ENCODE results near the gene EXOG.

Gene EXOG

DNA sequence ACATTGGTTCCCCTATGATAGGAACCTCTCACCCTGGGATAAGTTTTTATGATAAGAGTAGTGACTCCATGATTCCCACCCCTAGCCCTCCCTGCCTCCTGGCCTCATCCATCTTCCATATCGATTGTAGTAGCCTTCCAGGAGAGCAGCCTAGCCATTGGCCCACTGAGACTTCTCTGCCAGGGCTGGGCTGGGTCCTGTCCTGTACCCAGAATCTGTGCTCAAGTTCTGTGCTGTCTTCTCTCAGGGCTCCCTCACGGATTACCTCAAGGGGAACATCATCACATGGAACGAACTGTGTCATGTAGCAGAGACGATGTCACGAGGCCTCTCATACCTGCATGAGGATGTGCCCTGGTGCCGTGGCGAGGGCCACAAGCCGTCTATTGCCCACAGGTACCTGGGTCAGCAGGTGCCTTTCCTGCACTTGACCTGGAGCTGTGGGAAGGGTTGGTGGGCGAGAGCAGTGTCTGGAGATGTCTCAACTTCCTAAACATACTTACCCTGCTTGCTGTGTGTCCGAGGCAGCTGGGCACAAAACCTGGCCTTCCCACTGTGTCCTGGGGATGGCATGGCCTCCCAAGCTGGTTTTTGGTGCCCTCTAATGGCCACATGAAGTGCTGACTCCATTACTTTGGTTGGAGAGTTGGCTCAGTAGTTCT, 16.6 kb upstream of the EXOG start:
- no peaks in the 10 kb centered on the region for H3K4me1 ChIP-seq (ENCODE audit: low read length)
- no peak overlapping the region for H3K4me3 ChIP-seq (ENCODE audit: low read length)
- peaks cover 13% of the 10 kb centered on the region for H3K79me2 ChIP-seq (ENCODE audit: low read length)
- no peak overlapping the region for H3K4me2 ChIP-seq (ENCODE audit: low read length)
- peaks cover 17% of the 10 kb centered on the region for H4K20me1 ChIP-seq (ENCODE audit: insufficient read depth, low read length)
- no peak overlapping the region for H3K9ac ChIP-seq (ENCODE audit: low read length)
- no peak for TF ChIP-seq EZH2phosphoT487 (IDR thresholded peaks at IDR 0.05; ENCODE audit: low read depth)
- TF ChIP-seq, protein P1, sequence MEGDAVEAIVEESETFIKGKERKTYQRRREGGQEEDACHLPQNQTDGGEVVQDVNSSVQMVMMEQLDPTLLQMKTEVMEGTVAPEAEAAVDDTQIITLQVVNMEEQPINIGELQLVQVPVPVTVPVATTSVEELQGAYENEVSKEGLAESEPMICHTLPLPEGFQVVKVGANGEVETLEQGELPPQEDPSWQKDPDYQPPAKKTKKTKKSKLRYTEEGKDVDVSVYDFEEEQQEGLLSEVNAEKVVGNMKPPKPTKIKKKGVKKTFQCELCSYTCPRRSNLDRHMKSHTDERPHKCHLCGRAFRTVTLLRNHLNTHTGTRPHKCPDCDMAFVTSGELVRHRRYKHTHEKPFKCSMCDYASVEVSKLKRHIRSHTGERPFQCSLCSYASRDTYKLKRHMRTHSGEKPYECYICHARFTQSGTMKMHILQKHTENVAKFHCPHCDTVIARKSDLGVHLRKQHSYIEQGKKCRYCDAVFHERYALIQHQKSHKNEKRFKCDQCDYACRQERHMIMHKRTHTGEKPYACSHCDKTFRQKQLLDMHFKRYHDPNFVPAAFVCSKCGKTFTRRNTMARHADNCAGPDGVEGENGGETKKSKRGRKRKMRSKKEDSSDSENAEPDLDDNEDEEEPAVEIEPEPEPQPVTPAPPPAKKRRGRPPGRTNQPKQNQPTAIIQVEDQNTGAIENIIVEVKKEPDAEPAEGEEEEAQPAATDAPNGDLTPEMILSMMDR (IDR thresholded peaks at IDR 0.05; ENCODE audit: low read depth, low read length), result peak; percentile 94
- H2AFZ ChIP-seq (ENCODE audit: low read depth, low read length), result no peak overlapping the region
- H3K27me3 ChIP-seq (ENCODE audit: low read depth, low read length), result no peaks in the 10 kb centered on the region
- peaks cover 29% of the 10 kb centered on the region for H3K36me3 ChIP-seq (replicated peaks; ENCODE audit: low read depth, low read length)
- no peak overlapping the region for H3K27ac ChIP-seq (ENCODE audit: low read length)
- H3K9me3 ChIP-seq (ENCODE audit: insufficient read depth, low read length), result no peaks in the 10 kb centered on the region

DNA sequence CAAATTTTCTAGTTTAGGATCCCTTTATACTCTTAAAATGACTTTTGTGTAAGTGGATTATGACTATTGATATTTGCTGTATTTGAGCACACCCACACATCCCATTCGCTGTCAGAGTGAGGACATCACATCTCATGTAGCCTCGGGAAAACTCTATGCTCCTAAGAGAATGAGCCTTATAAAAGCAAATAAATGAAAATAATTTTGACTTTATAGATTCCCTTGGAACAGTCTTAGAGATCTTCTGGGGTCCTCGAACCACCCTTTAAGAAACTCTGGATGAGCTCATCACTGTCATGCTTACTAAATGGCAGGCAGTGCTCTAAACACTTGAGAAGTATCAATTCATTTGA, 16.1 kb upstream of the EXOG start:
- no peak overlapping the region for H3K4me3 ChIP-seq (ENCODE audit: low read length)
- H3K9me3 ChIP-seq (ENCODE audit: insufficient read depth, low read length), result no peaks in the 10 kb centered on the region
- H3K4me1 ChIP-seq (ENCODE audit: low read length), result no peaks in the 10 kb centered on the region
- TF ChIP-seq, protein P1 (IDR thresholded peaks at IDR 0.05; ENCODE audit: low read depth, low read length), result no peak
- TF ChIP-seq EZH2phosphoT487 (IDR thresholded peaks at IDR 0.05; ENCODE audit: low read depth), result no peak
- H3K9ac ChIP-seq (ENCODE audit: low read length), result no peak overlapping the region
- H3K27me3 ChIP-seq (ENCODE audit: low read depth, low read length), result no peaks in the 10 kb centered on the region
- H3K4me2 ChIP-seq (ENCODE audit: low read length), result no peak overlapping the region
- H2AFZ ChIP-seq (ENCODE audit: low read depth, low read length), result no peak overlapping the region
- peaks cover 13% of the 10 kb centered on the region for H3K79me2 ChIP-seq (ENCODE audit: low read length)
- H3K36me3 ChIP-seq (replicated peaks; ENCODE audit: low read depth, low read length), result peaks cover 29% of the 10 kb centered on the region
- peaks cover 13% of the 10 kb centered on the region; the same call in 1 of the 2 replicates for H4K20me1 ChIP-seq (ENCODE audit: insufficient read depth, low read length)
- H3K27ac ChIP-seq (ENCODE audit: low read length), result no peak overlapping the region

DNA sequence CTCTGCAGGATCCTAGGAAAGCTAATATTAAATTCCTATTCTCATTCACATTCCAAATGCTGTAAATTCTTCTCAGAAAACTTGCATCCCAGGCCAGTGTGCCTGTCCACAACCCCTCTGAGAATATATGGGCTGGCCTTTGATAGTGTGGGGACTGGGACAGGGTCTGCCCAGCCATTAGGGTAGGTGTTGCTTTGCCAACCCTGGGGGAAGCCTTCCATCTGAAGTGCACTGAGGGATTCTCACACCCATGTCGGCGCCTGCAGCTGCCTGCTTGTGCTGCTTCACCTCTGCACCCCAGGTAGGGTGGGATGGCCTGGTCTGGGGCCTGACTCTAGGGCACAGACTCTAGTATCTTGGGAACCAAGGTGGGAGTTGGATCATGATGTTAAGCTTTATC, 15.2 kb upstream of the EXOG start:
- Histone ChIP-seq H2AFZ (ENCODE audit: low read depth, low read length) (no peak overlapping the region), H3K4me2 (ENCODE audit: low read length) (no peak overlapping the region), H3K9ac (ENCODE audit: low read length) (no peak overlapping the region), H3K4me1 (ENCODE audit: low read length) (peaks cover 3% of the 10 kb centered on the region; the same call in 1 of the 2 replicates), H3K27me3 (ENCODE audit: low read depth, low read length) (no peaks in the 10 kb centered on the region), H4K20me1 (ENCODE audit: insufficient read depth, low read length) (peaks cover 4% of the 10 kb centered on the region; the same call in 1 of the 2 replicates), H3K4me3 (ENCODE audit: low read length) (no peak overlapping the region), H3K36me3 (replicated peaks; ENCODE audit: low read depth, low read length) (peaks cover 29% of the 10 kb centered on the region), H3K9me3 (ENCODE audit: insufficient read depth, low read length) (no peaks in the 10 kb centered on the region), H3K79me2 (ENCODE audit: low read length) (peaks cover 4% of the 10 kb centered on the region; the same call in 1 of the 2 replicates), H3K27ac (ENCODE audit: low read length) (no peak overlapping the region)
- TF ChIP-seq EZH2phosphoT487 (IDR thresholded peaks at IDR 0.05; ENCODE audit: low read depth), result no peak
- TF ChIP-seq, protein P1 (IDR thresholded peaks at IDR 0.05; ENCODE audit: low read depth, low read length), result no peak

DNA sequence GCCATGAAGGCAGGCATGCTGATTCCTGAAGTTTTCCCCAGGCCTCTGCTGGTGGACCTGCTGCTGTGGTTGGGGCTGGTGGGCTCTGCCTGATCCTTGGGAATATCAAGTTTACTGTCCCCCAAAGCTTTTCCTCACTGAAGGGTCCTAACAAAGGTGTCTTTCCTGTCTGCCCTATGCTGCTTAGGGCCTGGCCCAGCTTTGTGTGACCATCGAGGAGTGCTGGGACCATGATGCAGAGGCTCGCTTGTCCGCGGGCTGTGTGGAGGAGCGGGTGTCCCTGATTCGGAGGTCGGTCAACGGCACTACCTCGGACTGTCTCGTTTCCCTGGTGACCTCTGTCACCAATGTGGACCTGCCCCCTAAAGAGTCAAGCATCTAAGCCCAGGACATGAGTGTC, 13.2 kb upstream of the EXOG start:
- no peak overlapping the region for H2AFZ ChIP-seq (ENCODE audit: low read depth, low read length)
- no peak overlapping the region for H3K9ac ChIP-seq (ENCODE audit: low read length)
- H3K4me2 ChIP-seq (ENCODE audit: low read length), result no peak overlapping the region
- H3K36me3 ChIP-seq (replicated peaks; ENCODE audit: low read depth, low read length), result peaks cover 29% of the 10 kb centered on the region
- H3K79me2 ChIP-seq (ENCODE audit: low read length), result no peaks in the 10 kb centered on the region
- 0 out of 2 replicates have a peak, but pooled peaks cover 9% of the 10 kb centered on the region for H4K20me1 ChIP-seq (ENCODE audit: insufficient read depth, low read length)
- no peak overlapping the region for H3K4me3 ChIP-seq (ENCODE audit: low read length)
- TF ChIP-seq, protein P1 (IDR thresholded peaks at IDR 0.05; ENCODE audit: low read depth, low read length), result no peak
- TF ChIP-seq EZH2phosphoT487 (IDR thresholded peaks at IDR 0.05; ENCODE audit: low read depth), result no peak
- no peaks in the 10 kb centered on the region for H3K9me3 ChIP-seq (ENCODE audit: insufficient read depth, low read length)
- H3K27me3 ChIP-seq (ENCODE audit: low read depth, low read length), result no peaks in the 10 kb centered on the region
- no peak overlapping the region for H3K27ac ChIP-seq (ENCODE audit: low read length)
- peaks cover 24% of the 10 kb centered on the region for H3K4me1 ChIP-seq (ENCODE audit: low read length)
